ENCODE measurements around the gene SUCO. TPM values are rescaled to one million over a fixed set of nuclear protein-coding genes. Genes with fewer than 3 reads are reported as not detected.

The SUCO gene
- total RNA-seq, 2 donors from 2014 or later, result 19.5 to 43.5 TPM

DNA sequence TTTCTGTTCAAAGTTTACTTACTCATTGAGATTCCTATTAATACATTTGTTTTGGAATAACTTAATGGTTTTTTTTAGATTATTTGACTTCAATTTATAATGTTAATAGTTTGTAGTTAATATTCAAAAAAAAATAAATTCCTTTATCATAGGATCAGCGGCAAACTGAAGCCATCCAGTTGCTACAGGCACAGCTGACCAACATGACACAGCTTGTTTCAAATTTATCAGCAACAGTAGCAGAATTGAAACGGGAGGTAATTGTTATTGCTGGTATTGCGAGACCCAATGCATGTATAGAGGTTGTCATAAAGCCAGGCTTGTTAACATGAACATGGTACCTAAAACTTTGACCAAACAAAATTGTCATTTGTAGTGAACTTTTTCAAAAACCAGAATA, 67.0 kb downstream of the SUCO start:
- H3K4me3 ChIP-seq, result no peak overlapping the region
- TF ChIP-seq, protein P1, sequence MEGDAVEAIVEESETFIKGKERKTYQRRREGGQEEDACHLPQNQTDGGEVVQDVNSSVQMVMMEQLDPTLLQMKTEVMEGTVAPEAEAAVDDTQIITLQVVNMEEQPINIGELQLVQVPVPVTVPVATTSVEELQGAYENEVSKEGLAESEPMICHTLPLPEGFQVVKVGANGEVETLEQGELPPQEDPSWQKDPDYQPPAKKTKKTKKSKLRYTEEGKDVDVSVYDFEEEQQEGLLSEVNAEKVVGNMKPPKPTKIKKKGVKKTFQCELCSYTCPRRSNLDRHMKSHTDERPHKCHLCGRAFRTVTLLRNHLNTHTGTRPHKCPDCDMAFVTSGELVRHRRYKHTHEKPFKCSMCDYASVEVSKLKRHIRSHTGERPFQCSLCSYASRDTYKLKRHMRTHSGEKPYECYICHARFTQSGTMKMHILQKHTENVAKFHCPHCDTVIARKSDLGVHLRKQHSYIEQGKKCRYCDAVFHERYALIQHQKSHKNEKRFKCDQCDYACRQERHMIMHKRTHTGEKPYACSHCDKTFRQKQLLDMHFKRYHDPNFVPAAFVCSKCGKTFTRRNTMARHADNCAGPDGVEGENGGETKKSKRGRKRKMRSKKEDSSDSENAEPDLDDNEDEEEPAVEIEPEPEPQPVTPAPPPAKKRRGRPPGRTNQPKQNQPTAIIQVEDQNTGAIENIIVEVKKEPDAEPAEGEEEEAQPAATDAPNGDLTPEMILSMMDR (IDR thresholded peaks at IDR 0.05), result no peak
- no peak for ATAC-seq (ENCODE audit: insufficient number of reproducible peaks, low FRiP score, low read depth)
- no peak overlapping the region for H3K27ac ChIP-seq
- no peak for DNase-seq (ENCODE audit: low spot score)
- peaks cover 19% of the 10 kb centered on the region for H3K36me3 ChIP-seq
- H3K9me3 ChIP-seq, result no peaks in the 10 kb centered on the region
- H3K27me3 ChIP-seq (replicated peaks; ENCODE audit: insufficient read depth), result no peaks in the 10 kb centered on the region
- no peaks in the 10 kb centered on the region for H3K4me1 ChIP-seq (ENCODE audit: control insufficient read depth in 1 of 2, low read depth in 2 of 2)

DNA sequence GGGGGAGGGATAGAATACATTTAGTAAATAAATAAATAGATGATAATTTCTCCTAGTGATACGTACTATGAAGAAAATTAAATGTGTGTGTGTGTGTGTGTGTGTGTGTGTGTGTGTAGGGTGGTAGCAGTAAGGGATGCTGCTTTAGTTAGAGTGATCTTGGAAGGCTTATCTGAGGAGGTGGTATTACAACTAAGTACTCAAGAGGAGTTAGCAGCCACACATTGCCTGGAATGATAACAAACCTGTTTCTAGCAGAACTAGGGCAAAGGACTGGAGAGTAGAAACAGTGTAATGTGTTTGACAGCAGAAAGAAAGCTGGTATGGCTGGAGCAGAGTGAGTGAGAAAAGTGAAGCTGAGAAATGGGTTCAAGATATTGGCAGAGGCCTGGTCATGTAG, 67.7 kb downstream of the SUCO start:
- no peak overlapping the region for H3K27ac ChIP-seq
- H3K36me3 ChIP-seq, result peaks cover 19% of the 10 kb centered on the region
- no peak for DNase-seq (ENCODE audit: low spot score)
- no peak for ATAC-seq (ENCODE audit: insufficient number of reproducible peaks, low FRiP score, low read depth)
- no peaks in the 10 kb centered on the region for H3K4me1 ChIP-seq (ENCODE audit: control insufficient read depth in 1 of 2, low read depth in 2 of 2)
- TF ChIP-seq, protein P1 (IDR thresholded peaks at IDR 0.05), result no peak
- H3K9me3 ChIP-seq, result no peaks in the 10 kb centered on the region
- H3K4me3 ChIP-seq, result no peak overlapping the region
- H3K27me3 ChIP-seq (replicated peaks; ENCODE audit: insufficient read depth), result no peaks in the 10 kb centered on the region

DNA sequence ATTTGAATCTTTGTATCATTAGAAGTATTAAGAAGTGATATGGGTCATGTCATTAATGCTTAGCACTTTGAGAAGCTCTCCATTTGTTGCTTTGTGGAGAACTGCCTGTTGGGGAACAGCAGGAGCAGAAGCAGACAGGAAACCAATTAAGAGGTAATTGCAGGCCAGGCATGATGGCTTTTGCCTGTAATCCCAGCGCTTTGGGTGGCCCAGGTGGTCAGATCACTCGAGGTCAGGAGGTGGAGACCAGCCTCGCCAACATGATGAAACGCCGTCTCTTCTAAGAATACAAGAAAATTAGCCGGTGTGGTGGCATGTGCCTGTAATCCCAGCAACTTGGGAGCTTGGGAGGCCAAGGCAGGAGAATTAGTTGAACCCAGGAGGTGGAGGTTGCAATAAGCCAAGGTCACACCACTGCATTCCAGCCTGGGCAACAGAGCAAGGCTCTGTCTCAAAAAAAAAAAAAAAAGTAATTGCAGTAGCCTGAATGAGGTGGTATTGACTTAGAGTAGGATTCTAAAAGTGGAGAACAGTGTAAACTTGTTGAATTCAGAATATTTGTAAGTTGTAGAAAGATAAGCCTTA, 68.2 kb downstream of the SUCO start:
- no peaks in the 10 kb centered on the region for H3K4me1 ChIP-seq (ENCODE audit: control insufficient read depth in 1 of 2, low read depth in 2 of 2)
- peaks cover 19% of the 10 kb centered on the region for H3K36me3 ChIP-seq
- no peak overlapping the region for H3K4me3 ChIP-seq
- H3K27ac ChIP-seq, result no peak overlapping the region
- TF ChIP-seq, protein P1 (IDR thresholded peaks at IDR 0.05), result no peak
- no peaks in the 10 kb centered on the region for H3K9me3 ChIP-seq
- DNase-seq (ENCODE audit: low spot score) (no peak), ATAC-seq (ENCODE audit: insufficient number of reproducible peaks, low FRiP score, low read depth) (no peak)
- no peaks in the 10 kb centered on the region for H3K27me3 ChIP-seq (replicated peaks; ENCODE audit: insufficient read depth)

DNA sequence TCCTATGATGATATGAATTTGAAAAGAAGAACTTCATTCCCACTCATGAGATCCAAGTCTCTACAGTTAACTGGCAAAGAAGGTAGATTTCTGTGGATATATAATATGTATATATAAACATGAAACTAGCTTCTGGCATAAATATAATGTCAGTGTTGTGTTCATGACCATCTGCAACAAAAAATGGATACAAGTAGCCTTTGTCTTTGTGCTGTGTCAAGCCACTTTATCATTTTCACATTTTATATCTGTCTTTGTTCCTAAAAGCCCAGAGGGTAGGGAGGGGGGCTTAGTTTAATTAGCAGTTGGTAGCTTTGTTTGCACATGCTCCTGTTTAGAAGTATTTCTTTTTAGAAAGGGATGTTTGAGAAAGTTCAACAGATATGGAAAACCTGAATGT, 69.8 kb downstream of the SUCO start:
- Histone ChIP-seq H3K27ac (no peak overlapping the region), H3K4me3 (no peak overlapping the region), H3K36me3 (peaks cover 10% of the 10 kb centered on the region), H3K9me3 (no peaks in the 10 kb centered on the region), H3K4me1 (ENCODE audit: control insufficient read depth in 1 of 2, low read depth in 2 of 2) (no peaks in the 10 kb centered on the region), H3K27me3 (replicated peaks; ENCODE audit: insufficient read depth) (no peaks in the 10 kb centered on the region)
- no peak for DNase-seq (ENCODE audit: low spot score)
- TF ChIP-seq, protein P1 (IDR thresholded peaks at IDR 0.05), result no peak
- no peak for ATAC-seq (ENCODE audit: insufficient number of reproducible peaks, low FRiP score, low read depth)

DNA sequence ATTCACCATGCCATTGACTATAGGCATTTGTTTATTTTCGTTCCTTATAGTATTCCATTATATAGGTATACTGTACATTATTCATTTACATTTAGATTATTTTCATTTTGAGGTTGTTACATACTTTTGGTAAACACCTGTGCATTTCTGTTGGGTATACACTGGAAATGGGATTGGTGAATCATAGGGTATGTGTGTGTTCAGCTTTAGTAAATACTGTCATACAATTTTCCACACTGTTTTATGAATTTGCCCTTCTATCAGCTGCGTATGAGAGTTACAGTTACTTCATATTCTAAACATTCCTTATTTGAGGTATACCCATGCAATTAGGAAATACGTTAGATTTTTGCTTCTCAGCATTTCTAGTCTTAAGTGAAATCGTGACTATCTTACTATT, 70.9 kb downstream of the SUCO start:
- Histone ChIP-seq H3K27ac (no peak overlapping the region), H3K9me3 (no peaks in the 10 kb centered on the region), H3K4me1 (ENCODE audit: control insufficient read depth in 1 of 2, low read depth in 2 of 2) (no peaks in the 10 kb centered on the region), H3K4me3 (no peak overlapping the region), H3K27me3 (replicated peaks; ENCODE audit: insufficient read depth) (no peaks in the 10 kb centered on the region), H3K36me3 (peaks cover 10% of the 10 kb centered on the region)
- ATAC-seq (ENCODE audit: insufficient number of reproducible peaks, low FRiP score, low read depth), result no peak
- TF ChIP-seq, protein P1 (IDR thresholded peaks at IDR 0.05), result no peak
- no peak for DNase-seq (ENCODE audit: low spot score)

Measured in thoracic aorta (tissue), 2 donors.